ENCODE measurements around the gene GAL3ST3.

DNA sequence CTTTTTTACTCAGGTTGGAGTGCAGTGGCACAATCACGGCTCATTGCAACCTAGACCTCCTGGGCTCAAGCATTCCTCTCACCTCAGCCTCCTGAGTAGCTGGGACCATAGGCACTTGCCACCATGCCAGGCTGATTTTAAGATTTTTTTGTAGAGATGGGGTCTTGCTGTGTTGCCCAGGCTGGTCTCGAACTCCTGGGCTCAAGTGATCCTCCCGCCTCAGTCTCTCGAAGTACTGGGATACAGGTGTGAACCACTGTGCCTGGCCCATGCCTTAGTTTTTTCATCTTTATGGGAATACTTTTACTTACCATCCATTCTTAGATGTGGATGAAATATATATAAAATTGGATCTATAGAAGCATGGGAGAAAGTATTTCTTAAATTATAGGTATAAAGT lies 26.3 kb upstream of the GAL3ST3 start:
- TF ChIP-seq, protein P1, sequence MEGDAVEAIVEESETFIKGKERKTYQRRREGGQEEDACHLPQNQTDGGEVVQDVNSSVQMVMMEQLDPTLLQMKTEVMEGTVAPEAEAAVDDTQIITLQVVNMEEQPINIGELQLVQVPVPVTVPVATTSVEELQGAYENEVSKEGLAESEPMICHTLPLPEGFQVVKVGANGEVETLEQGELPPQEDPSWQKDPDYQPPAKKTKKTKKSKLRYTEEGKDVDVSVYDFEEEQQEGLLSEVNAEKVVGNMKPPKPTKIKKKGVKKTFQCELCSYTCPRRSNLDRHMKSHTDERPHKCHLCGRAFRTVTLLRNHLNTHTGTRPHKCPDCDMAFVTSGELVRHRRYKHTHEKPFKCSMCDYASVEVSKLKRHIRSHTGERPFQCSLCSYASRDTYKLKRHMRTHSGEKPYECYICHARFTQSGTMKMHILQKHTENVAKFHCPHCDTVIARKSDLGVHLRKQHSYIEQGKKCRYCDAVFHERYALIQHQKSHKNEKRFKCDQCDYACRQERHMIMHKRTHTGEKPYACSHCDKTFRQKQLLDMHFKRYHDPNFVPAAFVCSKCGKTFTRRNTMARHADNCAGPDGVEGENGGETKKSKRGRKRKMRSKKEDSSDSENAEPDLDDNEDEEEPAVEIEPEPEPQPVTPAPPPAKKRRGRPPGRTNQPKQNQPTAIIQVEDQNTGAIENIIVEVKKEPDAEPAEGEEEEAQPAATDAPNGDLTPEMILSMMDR (conservative IDR thresholded peaks at IDR 0.05; ENCODE audit: low read length): no peak
- no peak for TF ChIP-seq EZH2phosphoT487 (IDR thresholded peaks at IDR 0.05; ENCODE audit: borderline replicate concordance, low read depth, low read length)
